Fibroblast of lung (primary cell): Measurements from ENCODE around the gene STX7. TPM values are rescaled to one million over a fixed set of nuclear protein-coding genes. Genes with fewer than 3 reads are reported as not detected.
A peak's percentile ranks its signal among the peaks of the same experiment; 100 is the strongest.

ENCODE experiments used
- DNase-seq, 2 donors: peaks; one replicate each; pipeline versions ENCODE4 v3.0.0 to v3.0.0-alpha.2; 2010; ENCODE audit warnings: low read depth in 2 of 2
- H2AFZ ChIP-seq: 2 replicates; pipeline ENCODE4 v1.5.1; 2012; ENCODE audit warnings: low read length, control low read depth, inconsistent platforms
- H3K27ac ChIP-seq: 2 replicates; pipeline ENCODE4 v1.5.1; 2011; ENCODE audit warnings: low read length, control low read depth; ENCODE audit not compliant: insufficient read depth
- H3K27me3 ChIP-seq: 2 replicates; pipeline ENCODE4 v1.5.1; 2011; ENCODE audit warnings: mild to moderate bottlenecking, low read length; ENCODE audit not compliant: control insufficient read depth, insufficient read depth
- H3K36me3 ChIP-seq: 2 replicates; pipeline ENCODE4 v1.5.1; 2011; ENCODE audit warnings: low read length; ENCODE audit not compliant: control insufficient read depth, insufficient read depth
- H3K4me1 ChIP-seq: 2 replicates; pipeline ENCODE4 v1.5.1; 2011; ENCODE audit warnings: low read length; ENCODE audit not compliant: control insufficient read depth, insufficient read depth; ENCODE audit errors: extremely low read depth
- H3K4me2 ChIP-seq: 2 replicates; pipeline ENCODE4 v1.5.1; 2011; ENCODE audit warnings: low read length, control low read depth; ENCODE audit not compliant: insufficient read depth; ENCODE audit errors: extremely low read depth
- H3K4me3 ChIP-seq, 4 experiments: fragments of 200-600 bp in 1 of 4; sonication (generic) in 1 of 4; replicated peaks in 1 of 4; 2 replicates each; pipeline ENCODE4 v1.5.1; 2011 to 2016; ENCODE audit warnings: low read length in 4 of 4, low read depth in 3 of 4, mild to moderate bottlenecking in 3 of 4, control low read depth in 2 of 4, inconsistent platforms in 1 of 4, mixed read lengths in 1 of 4; ENCODE audit not compliant: insufficient read depth in 1 of 4; ENCODE audit errors: control extremely low read depth in 1 of 4
- H3K79me2 ChIP-seq: 2 replicates; pipeline ENCODE4 v1.5.1; 2012; ENCODE audit warnings: mild to moderate bottlenecking, low read length, inconsistent platforms; ENCODE audit not compliant: control insufficient read depth, insufficient read depth
- H3K9ac ChIP-seq: 2 replicates; pipeline ENCODE4 v1.5.1; 2011; ENCODE audit warnings: mild to moderate bottlenecking, low read length, control low read depth; ENCODE audit not compliant: insufficient read depth
- H3K9me3 ChIP-seq: 2 replicates; pipeline ENCODE4 v1.5.1; 2012; ENCODE audit warnings: low read depth, low read length; ENCODE audit not compliant: control insufficient read depth, insufficient read depth
- H4K20me1 ChIP-seq: 2 replicates; pipeline ENCODE4 v1.5.1; 2011; ENCODE audit warnings: low read length; ENCODE audit not compliant: control insufficient read depth, insufficient read depth; ENCODE audit errors: extremely low read depth
- EZH2 ChIP-seq: IDR thresholded peaks from 2 replicates; pipeline ENCODE4 v1.5.1; 2012; ENCODE audit warnings: low read length, control low read depth, mild to moderate bottlenecking; ENCODE audit errors: missing control alignments
- polyA plus RNA-seq, 2 donors: library from polyadenylated mRNA; depleted of rRNA in 1 of 2; stranded (reverse) in 1 of 2; unstranded in 1 of 2; fragments of >200 nt; gene quantifications; 2 replicates each; pipeline ENCODE4 v1.2.1, GENCODE V29; 2011 to 2012; ENCODE audit warnings: missing spikeins in 1 of 2
- total RNA-seq: library from RNA; depleted of rRNA; stranded (reverse); fragments of >200 nt; gene quantifications from 2 replicates; pipeline ENCODE4 v1.2.1, GENCODE V29; 2014
- TF ChIP-seq, protein P1 (sequence below), 2 donors: IDR thresholded peaks in 1 of 2; conservative IDR thresholded peaks in 1 of 2; 1 replicate in 1 of 2; 2 replicates in 1 of 2; pipeline ENCODE4 v1.5.1; 2011 to 2012; ENCODE audit warnings: low read length in 2 of 2, control low read depth in 1 of 2, inconsistent platforms in 1 of 2, low read depth in 1 of 2, mild to moderate bottlenecking in 1 of 2

The STX7 gene
- total and polyA plus RNA-seq, 2 donors (not counting 1 experiment from before 2014, with no cell fraction given) = 52.1 to 53.0 TPM

DNA sequence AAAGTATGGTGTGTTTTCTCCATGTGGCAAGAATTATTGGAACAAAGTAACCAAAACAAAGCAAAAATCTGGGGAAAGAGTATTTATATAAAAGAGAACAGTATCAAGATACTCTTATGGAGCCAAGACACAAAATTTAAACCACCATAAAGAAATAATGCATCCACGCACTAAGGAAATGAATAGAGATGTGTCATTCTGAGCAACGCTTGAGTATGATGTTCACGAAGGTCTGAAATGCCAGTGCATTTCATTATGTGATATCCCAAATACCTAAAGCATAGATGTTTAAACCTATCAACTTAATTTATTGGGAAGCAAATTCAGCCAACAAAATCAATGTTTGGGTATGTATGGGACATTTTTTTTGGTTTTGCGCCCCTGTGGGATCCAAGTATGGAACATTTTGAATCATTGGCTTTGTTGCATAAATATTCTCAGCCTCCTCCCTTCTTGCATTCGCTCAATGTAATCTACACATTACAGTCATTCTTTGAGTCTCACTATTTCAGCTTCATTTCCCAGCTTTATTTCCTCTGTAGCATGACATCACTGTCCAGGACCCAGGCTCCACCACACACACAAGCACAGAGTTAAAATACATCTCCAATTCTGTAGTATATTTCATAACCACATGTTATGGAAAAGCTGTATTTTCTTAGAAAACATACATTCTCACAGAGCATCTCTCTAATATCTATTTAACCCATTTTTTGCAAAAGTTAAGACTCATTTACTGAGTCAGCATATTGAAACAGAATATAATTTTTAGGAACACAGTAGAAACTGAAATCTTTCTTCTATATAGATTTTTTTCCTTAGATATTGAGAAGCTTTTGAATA, 100.0 kb downstream of the STX7 start:
- H3K9me3 ChIP-seq = no peaks in the 10 kb centered on the region
- no peak overlapping the region for H3K4me3 ChIP-seq

DNA sequence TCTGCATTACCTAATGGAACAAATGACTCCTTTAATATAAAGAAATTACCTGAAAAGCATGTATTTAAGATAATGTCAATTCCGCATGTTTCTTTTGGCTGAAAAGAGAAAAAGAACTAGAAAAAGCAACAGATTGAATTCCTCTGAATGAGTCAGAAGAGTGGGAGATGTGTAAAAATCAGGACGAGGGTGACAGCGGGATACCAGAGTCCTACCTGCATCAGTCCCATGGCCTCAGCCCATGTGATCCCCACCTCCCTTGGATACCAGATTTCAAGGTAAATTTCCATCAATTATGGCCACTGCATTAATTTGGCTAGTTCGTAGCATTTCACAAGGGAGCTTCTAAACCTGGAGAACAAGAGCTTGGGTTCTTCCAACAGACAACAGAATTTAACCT, 101.6 kb downstream of the STX7 start:
- H3K79me2 ChIP-seq = no peaks in the 10 kb centered on the region
- TF ChIP-seq, protein P1, sequence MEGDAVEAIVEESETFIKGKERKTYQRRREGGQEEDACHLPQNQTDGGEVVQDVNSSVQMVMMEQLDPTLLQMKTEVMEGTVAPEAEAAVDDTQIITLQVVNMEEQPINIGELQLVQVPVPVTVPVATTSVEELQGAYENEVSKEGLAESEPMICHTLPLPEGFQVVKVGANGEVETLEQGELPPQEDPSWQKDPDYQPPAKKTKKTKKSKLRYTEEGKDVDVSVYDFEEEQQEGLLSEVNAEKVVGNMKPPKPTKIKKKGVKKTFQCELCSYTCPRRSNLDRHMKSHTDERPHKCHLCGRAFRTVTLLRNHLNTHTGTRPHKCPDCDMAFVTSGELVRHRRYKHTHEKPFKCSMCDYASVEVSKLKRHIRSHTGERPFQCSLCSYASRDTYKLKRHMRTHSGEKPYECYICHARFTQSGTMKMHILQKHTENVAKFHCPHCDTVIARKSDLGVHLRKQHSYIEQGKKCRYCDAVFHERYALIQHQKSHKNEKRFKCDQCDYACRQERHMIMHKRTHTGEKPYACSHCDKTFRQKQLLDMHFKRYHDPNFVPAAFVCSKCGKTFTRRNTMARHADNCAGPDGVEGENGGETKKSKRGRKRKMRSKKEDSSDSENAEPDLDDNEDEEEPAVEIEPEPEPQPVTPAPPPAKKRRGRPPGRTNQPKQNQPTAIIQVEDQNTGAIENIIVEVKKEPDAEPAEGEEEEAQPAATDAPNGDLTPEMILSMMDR (conservative IDR thresholded peaks at IDR 0.05 in 1 of 2, IDR thresholded peaks at IDR 0.05 in 1 of 2; ENCODE audit: low read depth in 1 of 2, low read length in 2 of 2) = no peak
- TF ChIP-seq EZH2 = no peak
- H3K4me2 ChIP-seq = no peak overlapping the region
- H2AFZ ChIP-seq = no peak overlapping the region
- no peaks in the 10 kb centered on the region for H3K36me3 ChIP-seq
- H3K4me1 ChIP-seq = no peaks in the 10 kb centered on the region
- H3K4me3 ChIP-seq = no peak overlapping the region
- H3K9me3 ChIP-seq = no peaks in the 10 kb centered on the region
- H3K27me3 ChIP-seq = no peaks in the 10 kb centered on the region
- no peaks in the 10 kb centered on the region for H4K20me1 ChIP-seq
- no peak for DNase-seq
- no peak overlapping the region for H3K9ac ChIP-seq
- H3K27ac ChIP-seq = no peak overlapping the region

More for the DNA sequence above, 100.0 kb downstream of the STX7 start:
- Histone ChIP-seq H3K79me2 (no peaks in the 10 kb centered on the region), H3K36me3 (no peaks in the 10 kb centered on the region), H3K9ac (no peak overlapping the region), H3K4me2 (no peak overlapping the region), H3K27ac (no peak overlapping the region), H4K20me1 (no peaks in the 10 kb centered on the region), H2AFZ (no peak overlapping the region), H3K27me3 (no peaks in the 10 kb centered on the region), H3K4me1 (no peaks in the 10 kb centered on the region)
- TF ChIP-seq, protein P1 (conservative IDR thresholded peaks at IDR 0.05 in 1 of 2, IDR thresholded peaks at IDR 0.05 in 1 of 2; ENCODE audit: low read depth in 1 of 2, low read length in 2 of 2) = no peak
- TF ChIP-seq EZH2 = no peak
- peak in 1 of 2 donors; percentile 25 for DNase-seq

DNA sequence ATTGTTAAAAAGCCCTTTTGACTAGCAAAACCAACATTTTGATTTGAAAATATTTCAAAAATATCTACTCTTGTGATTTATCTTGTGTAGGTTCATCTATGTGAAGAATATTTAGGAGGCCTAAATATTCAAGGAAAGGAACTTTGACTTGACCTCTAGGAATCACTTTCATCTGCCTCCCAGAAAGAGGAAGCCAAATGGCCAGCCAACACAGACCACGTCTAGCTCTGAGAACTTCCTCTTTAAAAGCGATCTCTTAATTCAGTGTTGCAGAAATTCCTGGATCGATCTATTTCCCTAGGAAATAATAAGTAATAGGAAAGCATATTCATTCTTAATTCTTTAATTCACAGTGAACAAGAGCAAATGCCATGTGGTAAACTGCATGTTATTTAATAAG, 102.1 kb downstream of the STX7 start:
- no peak for DNase-seq
- H3K4me1 ChIP-seq = no peaks in the 10 kb centered on the region
- no peak overlapping the region for H3K9ac ChIP-seq
- TF ChIP-seq EZH2 = no peak
- H3K27me3 ChIP-seq = no peaks in the 10 kb centered on the region
- H2AFZ ChIP-seq = no peak overlapping the region
- H3K79me2 ChIP-seq = no peaks in the 10 kb centered on the region
- H3K36me3 ChIP-seq = no peaks in the 10 kb centered on the region
- no peak overlapping the region for H3K27ac ChIP-seq
- H4K20me1 ChIP-seq = no peaks in the 10 kb centered on the region
- H3K4me3 ChIP-seq = no peak overlapping the region
- no peaks in the 10 kb centered on the region for H3K9me3 ChIP-seq
- no peak overlapping the region for H3K4me2 ChIP-seq
